GM23248 (cell line): ENCODE measurements around the gene GNL1. TPM values are rescaled to one million over a fixed set of nuclear protein-coding genes. Genes with fewer than 3 reads are reported as not detected.
"Not testable (repeated sequence)": the region's sequence is repeated elsewhere in the genome, so short reads cannot be mapped to it uniquely, and the experiment has no call there.

Source experiments
- DNase-seq: peaks from one replicate; pipeline ENCODE4 v3.0.0-alpha.2; 2015
- H2AFZ ChIP-seq: fragments of 200-600 bp; sonication (generic); 2 replicates; pipeline ENCODE4 v1.6.1; 2016; ENCODE audit warnings: antibody characterized with exemption
- H3F3A ChIP-seq: fragments of 200-600 bp; sonication (generic); 2 replicates; pipeline ENCODE4 v1.6.1; 2016; ENCODE audit warnings: mild to moderate bottlenecking, antibody characterized with exemption, mixed run types; ENCODE audit not compliant: insufficient read depth
- H3K27ac ChIP-seq: fragments of 200-600 bp; sonication (generic); 2 replicates; pipeline ENCODE4 v1.5.1; 2016; ENCODE audit warnings: mild to moderate bottlenecking
- H3K27me3 ChIP-seq: fragments of 200-600 bp; sonication (generic); replicated peaks from 2 replicates; pipeline ENCODE4 v1.6.1; 2016; ENCODE audit warnings: mild to moderate bottlenecking; ENCODE audit not compliant: insufficient read depth
- H3K36me3 ChIP-seq: fragments of 200-600 bp; sonication (generic); 2 replicates; pipeline ENCODE4 v1.6.1; 2016; ENCODE audit warnings: low read depth, mild to moderate bottlenecking
- H3K4me1 ChIP-seq: fragments of 200-600 bp; sonication (generic); 2 replicates; pipeline ENCODE4 v1.6.1; 2016; ENCODE audit warnings: mild to moderate bottlenecking; ENCODE audit not compliant: insufficient read depth
- H3K4me2 ChIP-seq: fragments of 200-600 bp; sonication (generic); one replicate; pipeline ENCODE4 v1.6.1; 2016; ENCODE audit warnings: mild to moderate bottlenecking; ENCODE audit not compliant: unreplicated experiment
- H3K4me3 ChIP-seq: fragments of 200-600 bp; sonication (generic); 2 replicates; pipeline ENCODE4 v1.5.1; 2016; ENCODE audit warnings: mild to moderate bottlenecking
- H3K79me2 ChIP-seq: fragments of 200-600 bp; sonication (generic); 2 replicates; pipeline ENCODE4 v1.6.1; 2016; ENCODE audit warnings: mild to moderate bottlenecking; ENCODE audit not compliant: insufficient read depth
- H3K9ac ChIP-seq: fragments of 200-600 bp; sonication (generic); 2 replicates; pipeline ENCODE4 v1.6.1; 2016; ENCODE audit warnings: mild to moderate bottlenecking
- H3K9me2 ChIP-seq: fragments of 200-600 bp; sonication (generic); 2 replicates; pipeline ENCODE4 v1.6.1; 2016; ENCODE audit warnings: mixed run types, mild to moderate bottlenecking, moderate library complexity; ENCODE audit not compliant: insufficient read depth
- H3K9me3 ChIP-seq: fragments of 200-600 bp; sonication (generic); one replicate; pipeline ENCODE4 v1.6.1; 2017; ENCODE audit warnings: low read depth
- H4K20me1 ChIP-seq: fragments of 200-600 bp; sonication (generic); 2 replicates; pipeline ENCODE4 v1.6.0; 2016; ENCODE audit not compliant: insufficient read depth
- EZH2 ChIP-seq: fragments of 200-600 bp; sonication (generic); IDR thresholded peaks from 2 replicates; pipeline ENCODE4 v1.6.1; 2018; ENCODE audit warnings: antibody characterized with exemption, mild to moderate bottlenecking; ENCODE audit not compliant: insufficient read depth, poor library complexity, severe bottlenecking
- EZH2phosphoT487 ChIP-seq: fragments of 200-600 bp; sonication (generic); IDR thresholded peaks from 2 replicates; pipeline ENCODE4 v1.6.1; 2018; ENCODE audit warnings: antibody characterized with exemption, moderate library complexity, mild to moderate bottlenecking, low read depth; ENCODE audit not compliant: insufficient read depth
- WGBS, 2 experiments: methylation state at CpG; one replicate each; pipeline ENCODE4 v1.1.6; 2015 to 2017; ENCODE audit warnings: low lambda C conversion rate in 2 of 2, low coverage in 1 of 2; ENCODE audit errors: missing lambda C conversion rate in 2 of 2; 5-methylcytosine and 5-hydroxymethylcytosine counted together
- in situ Hi-C: fragments of 300-500 bp; cut with MboI; formaldehyde crosslinking; loops from 2 replicates; pipeline ENCODE4 v1.15.0; 2020
- polyA plus RNA-seq: library from polyadenylated mRNA; unstranded; fragments of >200 nt; fragmentation: Nextera tagmentation; extraction: Ambion mirVana; gene quantifications from 2 replicates; pipeline ENCODE4 v1.2.1, GENCODE V29; 2016
- total RNA-seq: library from RNA; depleted of rRNA; stranded (reverse); fragments of >200 nt; shearing (Covaris generic); gene quantifications from 2 replicates; pipeline ENCODE4 v1.2.3, GENCODE V29; 2014

The GNL1 gene
- total and polyA plus RNA-seq, 2 experiments from 2014 or later, result 64.8 to 72.1 TPM

DNA sequence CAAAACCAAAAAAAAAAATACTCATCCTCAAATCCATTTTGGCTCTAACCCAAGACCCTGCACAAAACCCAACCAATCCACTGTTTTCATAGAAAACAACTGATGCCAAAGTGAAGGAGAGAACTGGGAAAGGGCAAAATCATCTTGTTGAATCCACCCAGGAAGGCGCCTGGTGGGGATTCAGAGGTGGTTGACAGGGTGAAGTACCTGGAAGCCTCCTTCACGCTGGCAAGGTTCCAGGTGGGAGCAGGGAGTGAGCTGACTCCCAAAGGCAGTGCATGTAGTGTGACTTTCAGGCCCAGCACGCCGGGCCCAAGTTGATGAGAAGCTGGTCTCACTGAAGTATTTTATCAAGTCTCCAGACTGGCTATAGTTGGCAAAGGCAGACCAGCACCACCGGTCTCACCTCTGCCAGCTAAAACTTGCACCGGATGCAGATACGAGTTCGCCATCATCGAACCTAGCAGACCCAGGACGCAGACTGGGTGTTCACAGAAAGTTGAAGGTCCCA, 44.2 kb upstream of the GNL1 start:
- H3K9ac ChIP-seq, result no peak overlapping the region
- no peak overlapping the region for H3K27ac ChIP-seq
- H3K9me3 ChIP-seq, result no peaks in the 10 kb centered on the region
- peaks cover 83% of the 10 kb centered on the region for H3F3A ChIP-seq
- in situ Hi-C loops, result no loop called here
- 82 to 85% methylated on average over 10 of the region's 10 CpGs for WGBS, 2 experiments
- no peak overlapping the region for H3K4me2 ChIP-seq
- H3K36me3 ChIP-seq, result peaks cover 41% of the 10 kb centered on the region; the same call in 1 of the 2 replicates
- no peak overlapping the region for H2AFZ ChIP-seq
- no peaks in the 10 kb centered on the region for H4K20me1 ChIP-seq
- no peak overlapping the region for H3K4me3 ChIP-seq
- TF ChIP-seq EZH2, result no peak
- TF ChIP-seq EZH2phosphoT487, result no peak
- no peaks in the 10 kb centered on the region for H3K79me2 ChIP-seq
- DNase-seq, result no peak
- no peaks in the 10 kb centered on the region for H3K4me1 ChIP-seq
- no peaks in the 10 kb centered on the region for H3K9me2 ChIP-seq
- H3K27me3 ChIP-seq, result no peaks in the 10 kb centered on the region

GRCh38 chr6:30599625-30600324, 43.5 kb upstream of the GNL1 start:
- Histone ChIP-seq H3K4me3 (no peak overlapping the region), H3K27ac (no peak overlapping the region; the same call in 1 of the 2 replicates), H3K36me3 (peaks cover 34% of the 10 kb centered on the region; the same call in 1 of the 2 replicates), H4K20me1 (no peaks in the 10 kb centered on the region), H3F3A (peaks cover 83% of the 10 kb centered on the region), H3K27me3 (no peaks in the 10 kb centered on the region), H3K79me2 (no peaks in the 10 kb centered on the region), H3K9ac (no peak overlapping the region), H2AFZ (no peak overlapping the region), H3K9me3 (no peaks in the 10 kb centered on the region), H3K4me1 (no peaks in the 10 kb centered on the region), H3K4me2 (no peak overlapping the region), H3K9me2 (no peaks in the 10 kb centered on the region)
- TF ChIP-seq EZH2, result no peak
- in situ Hi-C loops, result no loop called here
- DNase-seq, result no peak
- WGBS, 2 experiments, result 82 to 83% methylated on average over 13 of the region's 13 CpGs

DNA sequence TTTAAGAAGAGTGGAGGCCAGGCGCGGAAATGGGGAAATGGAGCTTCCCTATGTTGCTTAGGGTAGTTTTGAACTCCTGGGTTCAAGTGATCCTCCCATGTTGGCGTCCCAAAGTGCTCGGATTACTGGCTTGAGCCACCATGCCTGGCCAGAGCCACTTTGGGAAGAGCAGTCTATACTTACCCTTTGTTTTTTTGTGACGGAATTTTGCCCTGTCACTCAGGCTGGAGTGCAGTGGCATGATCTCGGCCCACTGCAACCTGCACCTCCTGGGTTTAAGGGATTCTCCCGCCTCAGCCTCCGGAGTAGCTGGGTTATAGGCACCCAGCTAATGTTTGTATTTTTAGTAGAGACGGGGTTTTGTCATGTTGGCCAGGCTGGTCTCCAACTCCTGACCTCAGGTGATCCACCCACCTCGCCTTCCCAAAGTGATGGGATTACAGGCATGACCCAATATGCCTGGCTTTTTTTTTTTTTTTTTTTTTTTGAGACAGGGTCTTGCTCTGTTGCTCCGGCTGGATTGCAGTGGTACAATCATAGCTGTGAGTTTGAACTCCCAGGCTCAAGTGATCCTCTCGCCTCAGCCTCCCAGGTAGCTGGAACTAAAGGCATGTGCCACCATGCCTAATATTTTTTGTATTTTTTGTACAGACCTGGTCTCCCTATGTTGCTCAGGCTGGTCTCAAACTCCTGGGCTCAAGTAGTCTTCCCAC, 42.8 kb upstream of the GNL1 start:
- Histone ChIP-seq H3K4me3 (no peak overlapping the region), H3F3A (peaks cover 82% of the 10 kb centered on the region), H3K4me2 (no peak overlapping the region), H3K27me3 (no peaks in the 10 kb centered on the region), H3K27ac (no peak overlapping the region), H3K9me2 (no peaks in the 10 kb centered on the region), H3K79me2 (no peaks in the 10 kb centered on the region), H2AFZ (no peak overlapping the region), H4K20me1 (no peaks in the 10 kb centered on the region), H3K36me3 (peaks cover 32% of the 10 kb centered on the region; the same call in 1 of the 2 replicates), H3K9me3 (no peaks in the 10 kb centered on the region), H3K9ac (no peak overlapping the region), H3K4me1 (no peaks in the 10 kb centered on the region)
- in situ Hi-C loops, result no loop called here
- no peak for DNase-seq
- WGBS, 2 experiments, result 79 to 82% methylated on average over 12 of the region's 12 CpGs
- TF ChIP-seq EZH2phosphoT487 (no peak), EZH2 (no peak)

- Histone ChIP-seq H3K9ac (0 out of 2 replicates have a peak overlapping the region, but pooled peaks have one; percentile 17), H3K27ac (peak overlapping the region; percentile 28; the same call in 1 of the 2 replicates), H3F3A (peaks cover 70% of the 10 kb centered on the region), H3K36me3 (peaks cover 22% of the 10 kb centered on the region; the same call in 1 of the 2 replicates)
- H3K4me2 ChIP-seq, in situ Hi-C loops, H3K27me3 ChIP-seq, H3K4me3 ChIP-seq, H3K9me2 ChIP-seq, H3K4me1 ChIP-seq, H2AFZ ChIP-seq, H3K9me3 ChIP-seq, H4K20me1 ChIP-seq, H3K79me2 ChIP-seq: not testable (repeated sequence)
- peak; percentile 84 for DNase-seq
- 73 to 74% methylated on average over 15 of the region's 15 CpGs for WGBS, 2 experiments
Observed at GRCh38 chr6:30597315-30598144, 41.2 kb upstream of the GNL1 start.
